Chondrocyte (in vitro differentiated cells): ENCODE results near the gene MORN1. TPM values are rescaled to one million over a fixed set of nuclear protein-coding genes. Genes with fewer than 3 reads are reported as not detected.

ENCODE experiments used
- DNase-seq: peaks from one replicate; pipeline ENCODE4 v3.0.0; 2021; ENCODE audit warnings: mixed read lengths, low spot score
- H3K27ac Mint-ChIP-seq: one replicate; pipeline ENCODE4 v1.8.0; 2021; ENCODE audit warnings: mild to moderate bottlenecking, moderate library complexity, mixed read lengths; ENCODE audit not compliant: unreplicated experiment
- H3K27me3 Mint-ChIP-seq: 2 replicates; pipeline ENCODE4 v1.8.0; 2021; ENCODE audit warnings: low read depth, mixed read lengths
- H3K36me3 Mint-ChIP-seq: 2 replicates; pipeline ENCODE4 v1.8.0; 2021; ENCODE audit warnings: low read depth, mixed read lengths
- H3K4me1 Mint-ChIP-seq: 2 replicates; pipeline ENCODE4 v1.8.0; 2021; ENCODE audit warnings: low read depth, mild to moderate bottlenecking, mixed read lengths
- H3K4me3 Mint-ChIP-seq: one replicate; pipeline ENCODE4 v1.8.0; 2021; ENCODE audit warnings: mild to moderate bottlenecking, moderate library complexity, mixed read lengths; ENCODE audit not compliant: unreplicated experiment
- H3K9me3 Mint-ChIP-seq: 2 replicates; pipeline ENCODE4 v1.8.0; 2021; ENCODE audit warnings: low read depth, mixed read lengths
- CTCF ChIP-seq: fragments of 200-600 bp; sonication (generic); IDR thresholded peaks from 2 replicates; pipeline ENCODE4 v1.5.0; 2021; ENCODE audit warnings: antibody characterized with exemption, mild to moderate bottlenecking, moderate library complexity
- total RNA-seq: library from RNA; stranded (reverse); gene quantifications from 3 replicates; pipeline ENCODE4 v1.2.1, GENCODE V29; 2021

The MORN1 gene
- total RNA-seq, 1 donor from 2014 or later, result 6.7 TPM

- Mint-ChIP-seq H3K9me3 (no peaks in the 10 kb centered on the region), H3K27ac (no peak overlapping the region), H3K36me3 (peaks cover 12% of the 10 kb centered on the region), H3K27me3 (no peaks in the 10 kb centered on the region), H3K4me1 (peaks cover 35% of the 10 kb centered on the region), H3K4me3 (no peak overlapping the region)
- peak; percentile 92 for DNase-seq
- peak; percentile 53 for TF ChIP-seq CTCF
These were observed 15.2 kb upstream of the MORN1 start for GRCh38 chr1:2406451-2407041.

DNA sequence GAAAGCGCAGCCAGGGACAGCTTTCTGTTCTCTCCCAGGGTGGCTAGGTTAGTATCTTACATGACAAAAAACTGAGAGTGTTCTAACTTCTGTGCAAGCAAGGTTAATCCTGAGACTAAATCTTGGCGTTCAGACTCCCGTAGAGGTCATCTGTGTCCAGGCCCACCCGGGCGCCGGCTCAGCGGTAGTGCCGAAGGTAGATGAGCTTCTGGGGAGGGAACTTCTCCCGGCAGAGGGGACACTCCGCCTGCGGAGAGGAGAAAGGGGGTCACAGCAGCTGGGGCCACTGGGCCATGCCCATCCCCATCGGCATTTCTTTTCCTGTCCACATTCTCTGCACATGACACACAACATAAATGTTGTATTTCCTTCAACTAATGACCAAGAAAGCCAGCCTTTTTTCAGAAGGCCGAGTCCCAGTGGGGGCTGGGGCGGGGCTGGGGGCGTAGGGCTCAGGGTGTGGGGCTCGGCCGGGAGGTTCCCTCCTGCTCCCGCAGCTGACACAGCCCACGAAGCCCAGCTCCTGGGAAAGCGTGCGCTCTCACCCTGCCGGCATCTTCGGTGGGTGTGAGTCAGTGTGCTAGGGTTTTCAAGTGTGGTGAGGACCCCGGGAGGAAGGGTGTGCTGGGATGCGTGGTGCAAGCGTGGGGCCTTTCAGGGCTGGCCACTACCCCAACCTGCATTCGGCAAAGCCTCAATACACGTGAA is 14.4 kb upstream of the MORN1 start:
- Mint-ChIP-seq H3K27me3 (no peaks in the 10 kb centered on the region), H3K9me3 (no peaks in the 10 kb centered on the region), H3K4me3 (no peak overlapping the region), H3K4me1 (peaks cover 30% of the 10 kb centered on the region), H3K36me3 (peaks cover 12% of the 10 kb centered on the region), H3K27ac (peak overlapping the region; percentile 83)
- no peak for TF ChIP-seq CTCF
- no peak for DNase-seq

DNA sequence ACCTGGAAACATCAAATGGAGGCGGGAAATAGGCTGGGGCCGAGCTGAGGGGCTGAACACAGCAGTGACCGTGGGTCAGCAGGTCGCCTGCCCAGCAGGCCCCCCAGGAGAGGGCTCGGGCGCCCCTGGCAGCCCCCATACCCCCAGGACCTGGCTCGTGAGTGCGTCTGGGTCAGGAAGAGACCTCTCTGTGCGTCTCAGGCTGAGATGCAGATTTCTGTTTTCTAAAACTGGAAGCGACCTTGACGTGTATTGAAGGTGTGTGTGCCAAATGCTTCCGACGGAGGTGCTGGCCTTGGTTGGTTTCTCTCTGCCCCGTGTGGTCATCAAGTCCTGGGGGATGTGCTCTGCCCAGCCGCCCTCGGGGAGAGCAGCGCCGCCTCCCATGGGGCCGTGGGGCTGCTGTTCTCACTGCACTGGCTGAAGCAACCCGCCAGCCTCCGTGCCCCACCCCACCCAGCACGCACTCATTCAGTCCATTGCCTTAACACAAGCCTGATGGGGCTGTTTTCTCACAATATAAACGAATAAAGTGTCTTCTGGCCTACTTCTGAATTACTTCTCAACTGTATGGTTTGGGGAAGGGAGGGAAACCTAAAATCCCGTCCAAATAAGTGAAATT is 13.6 kb upstream of the MORN1 start:
- Mint-ChIP-seq H3K27me3 (no peaks in the 10 kb centered on the region), H3K36me3 (peaks cover 18% of the 10 kb centered on the region)
- TF ChIP-seq CTCF, result no peak

GRCh38 chr1:2404142-2404889 is 13.0 kb upstream of the MORN1 start:
- Mint-ChIP-seq H3K27ac (peak overlapping the region; percentile 54), H3K9me3 (no peaks in the 10 kb centered on the region), H3K4me3 (no peak overlapping the region), H3K27me3 (no peaks in the 10 kb centered on the region), H3K36me3 (peaks cover 20% of the 10 kb centered on the region), H3K4me1 (peaks cover 27% of the 10 kb centered on the region)
- TF ChIP-seq CTCF, result no peak
- peak; percentile 86 for DNase-seq

More for the DNA sequence above, 13.6 kb upstream of the MORN1 start:
- H3K4me3 Mint-ChIP-seq, result no peak overlapping the region
- no peak for DNase-seq
- H3K4me1 Mint-ChIP-seq, result peaks cover 27% of the 10 kb centered on the region
- no peaks in the 10 kb centered on the region for H3K9me3 Mint-ChIP-seq
- peak overlapping the region; percentile 83 for H3K27ac Mint-ChIP-seq

- no peaks in the 10 kb centered on the region for H3K9me3 Mint-ChIP-seq
- peaks cover 24% of the 10 kb centered on the region for H3K36me3 Mint-ChIP-seq
- no peaks in the 10 kb centered on the region for H3K27me3 Mint-ChIP-seq
- no peak overlapping the region for H3K4me3 Mint-ChIP-seq
- no peak for DNase-seq
- no peak for TF ChIP-seq CTCF
- no peak overlapping the region for H3K27ac Mint-ChIP-seq
- H3K4me1 Mint-ChIP-seq, result peaks cover 27% of the 10 kb centered on the region
These were observed 11.9 kb upstream of the MORN1 start for GRCh38 chr1:2403273-2403672.
